ENCODE results near the gene ITGA2.

DNA sequence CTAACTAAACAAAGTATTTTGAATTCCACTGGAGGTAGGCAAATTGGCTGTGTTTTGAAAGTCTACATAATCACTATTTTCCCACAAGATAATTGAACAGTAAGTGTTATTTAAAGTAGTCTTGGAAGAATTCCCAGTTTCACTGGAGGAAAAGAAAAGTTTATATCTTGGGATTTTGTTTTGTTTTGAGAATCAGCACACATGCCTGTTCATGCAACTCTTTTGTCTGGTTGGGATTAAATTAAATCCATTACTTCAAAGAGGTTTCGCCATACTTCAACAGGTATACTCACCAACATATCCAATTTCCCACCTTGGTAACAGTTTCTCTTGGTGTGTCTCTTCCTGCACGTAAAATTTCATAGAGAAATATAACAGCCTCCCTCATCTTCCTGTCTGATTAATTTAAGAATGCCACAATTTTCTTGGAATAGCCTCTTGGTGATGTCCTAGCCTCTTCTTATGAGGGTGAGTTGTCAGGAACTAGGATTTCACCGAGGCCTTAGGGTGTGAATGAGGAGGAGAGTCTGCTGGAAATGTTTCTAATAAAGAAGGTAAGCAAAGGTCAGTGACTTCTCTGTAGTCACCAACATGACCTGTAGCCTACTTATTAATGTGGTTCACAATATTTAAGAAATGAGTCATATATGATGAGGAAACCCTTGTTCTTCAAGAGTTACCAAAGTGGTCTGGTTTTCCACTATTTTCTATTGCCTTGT is 48.1 kb downstream of the ITGA2 start:
- TF ChIP-seq EZH2 (IDR thresholded peaks at IDR 0.05; ENCODE audit: low read length, unreplicated experiment) (no peak), CTCF (conservative IDR thresholded peaks at IDR 0.05; ENCODE audit: low read depth, low read length) (no peak)
